GM10847 (cell line): ENCODE measurements around the gene TP53AIP1.

Experiments used
- POLR2A ChIP-seq: IDR thresholded peaks from 2 replicates; pipeline ENCODE4 v1.6.1; 2011; ENCODE audit not compliant: insufficient read length; ENCODE audit errors: extremely low read depth

TP53AIP1 gene

DNA sequence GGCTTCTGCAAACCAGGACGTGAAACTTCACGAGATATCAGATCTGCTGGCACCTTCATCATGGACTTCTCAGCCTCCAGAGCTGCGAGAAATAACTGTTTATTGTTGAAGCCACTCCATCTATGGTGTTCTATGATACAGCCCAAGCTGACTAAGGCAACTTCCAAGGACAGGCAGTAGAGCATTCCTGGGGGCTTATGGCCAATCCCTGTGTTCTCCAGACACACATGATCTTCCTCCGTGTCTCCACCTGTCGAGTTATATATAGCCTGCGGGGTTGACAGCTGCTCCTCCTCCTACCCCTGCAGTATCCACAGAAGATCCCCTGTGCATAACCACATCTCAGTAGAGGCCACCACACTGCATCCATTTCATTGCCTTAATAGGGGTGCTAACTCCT lies 11.0 kb downstream of the TP53AIP1 start:
- no peak for TF ChIP-seq POLR2A

DNA sequence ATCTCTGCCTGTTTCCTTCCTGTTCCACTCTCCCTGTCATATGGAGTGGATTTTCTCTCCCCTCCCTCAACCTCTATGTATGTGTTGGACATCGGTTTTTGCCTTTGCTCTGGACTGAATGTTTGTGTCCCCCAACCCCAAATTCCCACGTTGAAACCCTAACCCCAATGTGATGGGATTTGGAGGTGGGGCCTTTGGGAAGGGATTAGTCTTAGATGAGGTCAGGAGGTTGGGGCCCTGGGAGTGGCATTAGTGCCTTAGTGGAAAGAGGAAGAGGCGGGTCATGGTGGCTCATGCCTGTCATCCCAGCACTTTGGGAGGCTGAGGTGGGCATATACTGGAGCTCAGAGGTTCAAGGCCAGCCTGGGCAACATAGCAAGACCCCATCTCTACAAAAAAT lies 11.6 kb downstream of the TP53AIP1 start:
- no peak for TF ChIP-seq POLR2A

DNA sequence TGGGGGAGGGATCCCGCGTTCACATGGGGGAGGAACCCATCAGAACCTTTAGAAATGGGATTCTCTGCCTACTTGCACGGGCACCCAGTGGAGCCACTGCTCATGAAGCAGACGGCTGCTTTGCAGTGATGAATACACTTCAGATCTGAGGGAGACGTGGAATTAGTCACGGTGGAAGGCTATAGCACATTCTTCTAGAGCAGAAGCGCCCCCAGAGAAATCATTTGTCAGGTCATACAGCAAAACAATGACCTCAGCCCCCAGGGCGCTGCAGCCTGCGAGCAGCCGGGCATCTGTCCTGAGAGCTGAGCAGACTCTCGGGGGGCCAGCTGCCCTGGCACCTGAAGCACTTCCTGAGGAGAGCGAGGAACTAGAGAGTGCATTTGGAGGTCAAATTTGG lies 12.7 kb downstream of the TP53AIP1 start:
- TF ChIP-seq POLR2A, result no peak

DNA sequence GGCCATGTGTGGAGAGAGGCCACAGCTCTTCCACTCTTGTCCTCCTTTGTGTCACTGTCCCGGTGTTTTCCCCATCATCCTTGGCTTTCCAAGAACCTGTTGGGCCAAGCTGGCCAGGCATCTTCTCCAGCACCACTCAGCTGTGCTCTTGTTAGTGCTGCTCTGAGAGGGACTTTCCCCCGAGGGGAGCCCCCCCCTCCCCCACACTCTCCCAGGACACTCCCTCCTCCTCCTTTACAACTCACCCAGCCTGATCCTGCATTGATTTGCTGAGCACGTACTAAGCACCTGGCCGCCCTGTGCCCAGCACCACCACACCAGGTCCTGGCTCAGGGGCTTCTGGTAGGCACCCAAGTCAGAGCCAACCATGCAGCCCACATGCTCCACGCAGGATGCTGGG lies 13.2 kb downstream of the TP53AIP1 start:
- no peak for TF ChIP-seq POLR2A

DNA sequence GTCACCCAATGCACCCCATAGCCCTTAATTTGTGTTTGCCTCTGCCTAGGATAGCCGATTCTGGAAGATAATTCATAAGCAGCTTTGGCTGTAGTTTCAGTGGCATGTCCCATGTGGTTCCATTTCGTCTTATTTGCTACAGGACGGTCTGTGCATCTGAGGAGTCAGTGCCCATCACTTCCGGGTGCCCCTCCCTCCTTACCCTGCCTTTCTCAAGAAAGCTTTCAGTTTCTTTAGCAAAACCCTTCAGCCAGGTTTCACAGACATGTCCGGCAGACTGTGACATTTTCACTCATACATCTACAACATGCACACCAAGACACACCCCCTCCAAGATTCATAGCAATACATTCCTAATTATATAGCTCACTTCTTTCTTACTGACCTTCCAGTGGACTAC lies 14.3 kb downstream of the TP53AIP1 start:
- no peak for TF ChIP-seq POLR2A

DNA sequence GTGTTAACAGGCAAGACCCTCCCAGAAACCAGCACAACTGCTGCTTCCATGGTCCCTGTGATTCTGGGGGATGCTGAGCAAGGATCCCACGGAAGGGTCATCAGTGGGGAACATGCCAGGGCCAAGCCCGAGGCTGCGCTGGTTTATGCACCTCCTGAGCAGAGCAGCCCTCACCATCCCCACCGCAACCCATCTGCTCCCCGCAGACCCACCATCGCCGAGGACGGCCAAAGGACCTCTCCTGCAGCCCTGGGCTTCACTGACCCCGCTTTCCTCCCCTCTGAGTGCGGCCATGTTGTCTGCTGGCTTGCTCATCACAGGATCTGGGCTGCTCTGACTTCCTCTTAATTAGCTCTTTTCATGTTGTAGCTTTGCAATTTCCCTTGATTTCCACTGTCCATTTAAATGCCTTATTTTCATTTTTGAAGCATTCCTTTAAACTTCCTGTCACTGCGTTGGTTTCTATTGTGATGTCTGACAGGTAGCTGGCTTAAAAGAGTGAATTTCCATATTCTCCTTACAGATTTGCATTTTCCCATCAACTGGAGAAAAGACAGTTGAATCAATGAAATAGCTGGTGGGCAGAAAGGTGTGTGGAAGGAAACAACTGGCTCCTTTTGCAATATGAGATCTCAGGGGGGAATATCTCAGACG lies 14.9 kb downstream of the TP53AIP1 start:
- no peak for TF ChIP-seq POLR2A

DNA sequence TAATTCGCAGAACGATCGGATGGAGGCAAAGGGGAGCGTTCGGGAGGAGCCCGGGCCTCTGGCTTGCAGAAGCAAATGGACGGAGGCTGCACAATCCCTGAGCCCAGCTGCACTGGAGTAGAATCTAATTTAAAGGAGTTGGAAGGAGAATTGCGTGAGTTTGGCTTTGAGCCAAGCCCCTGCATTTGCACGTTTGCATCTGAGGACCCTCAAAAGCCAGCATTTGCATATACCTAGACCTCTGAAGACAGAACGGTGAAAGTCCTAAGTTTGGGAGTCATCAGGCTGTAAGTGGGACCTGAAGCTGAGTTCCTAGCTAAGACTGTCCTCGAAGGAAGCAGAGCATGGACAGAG lies 15.6 kb downstream of the TP53AIP1 start:
- TF ChIP-seq POLR2A, result no peak

DNA sequence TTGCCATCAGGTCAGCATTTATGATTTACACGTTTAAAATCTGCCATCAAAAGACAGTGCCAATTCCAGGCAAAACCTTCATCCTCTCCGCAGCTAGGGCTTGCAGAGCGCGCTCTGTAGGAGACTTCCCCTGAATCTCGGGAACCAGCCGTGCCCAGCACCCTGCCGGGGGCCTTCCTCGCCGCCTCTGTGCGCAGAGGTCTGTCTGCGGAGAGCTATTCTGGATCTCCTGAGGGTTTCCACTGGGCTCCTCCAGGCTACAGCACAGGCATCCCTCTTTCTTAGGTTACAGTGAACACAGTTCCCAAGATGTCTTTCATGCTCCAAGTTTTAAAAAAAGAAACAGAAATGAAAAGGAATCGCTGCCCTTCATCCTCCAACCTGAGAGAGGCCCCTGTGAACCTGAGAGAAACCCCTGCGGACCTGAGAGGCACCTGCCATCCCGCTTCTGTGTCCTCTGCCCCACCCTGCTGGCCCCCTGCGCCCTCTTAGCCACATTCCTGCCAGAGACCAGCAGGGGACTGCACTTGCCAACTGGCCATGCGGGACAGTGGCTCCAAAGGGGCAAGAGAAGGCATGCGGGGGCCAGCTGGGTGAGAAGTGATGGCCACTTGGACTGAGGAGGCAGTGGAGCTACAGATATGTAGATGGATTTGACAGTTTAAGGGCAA lies 16.1 kb downstream of the TP53AIP1 start:
- TF ChIP-seq POLR2A, result no peak

DNA sequence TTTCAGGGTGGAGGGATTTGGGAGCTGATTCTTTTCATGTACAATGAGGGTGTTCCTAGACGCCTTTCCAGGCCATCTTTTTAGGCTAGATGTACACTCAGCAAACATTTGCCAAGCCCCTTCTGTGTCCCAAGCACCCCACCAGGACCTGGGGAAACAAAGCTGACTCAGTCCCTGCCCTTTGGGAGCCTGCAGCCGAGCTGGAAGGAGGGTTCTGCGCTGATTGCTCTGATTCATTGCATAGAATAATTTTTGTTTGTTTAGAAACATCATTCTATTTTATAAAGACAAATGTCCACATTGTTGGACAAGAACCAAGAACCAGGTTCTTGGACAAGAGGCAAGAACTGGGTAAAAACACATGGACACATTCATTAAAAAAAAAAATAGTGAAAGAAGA lies 16.7 kb downstream of the TP53AIP1 start:
- no peak for TF ChIP-seq POLR2A

DNA sequence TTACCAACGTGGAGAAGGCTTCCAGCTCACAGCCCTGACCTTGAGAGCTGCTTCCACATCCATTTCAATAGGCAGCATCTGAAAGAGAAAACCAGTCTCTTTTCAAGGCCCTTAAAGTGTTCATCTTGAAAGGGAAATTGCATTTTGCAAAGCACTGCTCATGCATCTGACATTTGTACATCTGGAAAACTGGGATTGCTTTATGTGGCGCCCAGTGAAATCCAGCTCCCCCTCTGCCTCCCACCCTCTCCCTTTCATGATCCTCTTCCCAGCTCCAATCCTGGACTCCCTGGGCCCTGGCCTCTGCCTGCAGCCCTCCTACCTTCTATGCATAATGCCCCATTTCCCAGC lies 17.4 kb downstream of the TP53AIP1 start:
- TF ChIP-seq POLR2A, result no peak

DNA sequence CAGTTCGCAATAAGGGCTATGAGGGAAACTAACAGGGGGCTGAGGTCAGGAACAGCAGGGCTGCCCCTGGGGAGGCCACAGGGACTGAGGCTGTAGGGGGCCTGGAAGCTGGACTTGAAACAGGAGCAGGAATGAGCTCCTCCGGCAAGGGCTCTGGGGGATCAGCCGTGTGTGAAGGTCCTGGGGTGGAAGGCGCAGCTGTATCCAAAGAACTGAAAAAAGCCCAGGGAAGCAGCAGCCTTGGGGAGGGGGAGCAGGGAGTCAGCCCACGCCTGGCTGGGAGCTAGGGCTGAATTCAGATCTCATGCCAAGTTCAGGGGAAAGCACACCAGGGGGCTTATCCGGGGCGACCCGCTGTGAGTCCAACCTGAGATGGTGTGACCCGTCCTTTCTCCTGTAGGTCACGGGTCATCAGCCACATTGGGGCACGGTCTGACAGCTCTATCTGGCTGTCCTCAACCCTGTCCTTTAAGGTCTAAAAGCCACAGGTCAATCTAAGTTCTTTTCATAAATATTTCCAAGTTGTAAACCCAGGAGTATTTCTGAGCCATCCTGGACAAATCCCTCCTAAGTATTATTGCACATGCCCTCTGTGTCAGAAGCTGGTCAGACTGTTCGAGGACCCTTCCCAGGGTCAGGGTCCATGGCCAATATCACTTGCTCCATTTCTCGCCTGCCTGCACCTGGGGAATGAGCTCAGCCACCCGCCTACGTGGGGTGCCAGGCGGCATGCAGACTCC lies 18.0 kb downstream of the TP53AIP1 start:
- TF ChIP-seq POLR2A, result no peak

DNA sequence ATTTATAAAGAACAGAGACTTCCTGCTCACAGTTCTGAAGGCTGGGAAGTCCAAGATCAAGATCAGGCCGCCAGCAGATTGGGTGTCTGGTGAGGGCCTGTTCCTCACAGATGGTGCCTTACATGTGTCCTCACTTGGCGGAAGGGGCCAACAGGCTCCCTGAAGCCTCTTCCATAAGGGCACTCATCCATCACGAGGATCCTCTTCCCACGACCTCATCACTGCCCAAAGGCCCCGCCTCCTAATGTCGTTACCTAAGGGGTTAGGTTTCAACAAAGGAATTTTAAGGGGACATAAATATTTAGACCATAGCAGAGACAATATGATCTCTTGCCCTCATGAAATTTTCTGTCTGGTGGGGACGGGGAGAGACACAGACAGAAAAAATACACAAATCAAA lies 18.6 kb downstream of the TP53AIP1 start:
- no peak for TF ChIP-seq POLR2A

DNA sequence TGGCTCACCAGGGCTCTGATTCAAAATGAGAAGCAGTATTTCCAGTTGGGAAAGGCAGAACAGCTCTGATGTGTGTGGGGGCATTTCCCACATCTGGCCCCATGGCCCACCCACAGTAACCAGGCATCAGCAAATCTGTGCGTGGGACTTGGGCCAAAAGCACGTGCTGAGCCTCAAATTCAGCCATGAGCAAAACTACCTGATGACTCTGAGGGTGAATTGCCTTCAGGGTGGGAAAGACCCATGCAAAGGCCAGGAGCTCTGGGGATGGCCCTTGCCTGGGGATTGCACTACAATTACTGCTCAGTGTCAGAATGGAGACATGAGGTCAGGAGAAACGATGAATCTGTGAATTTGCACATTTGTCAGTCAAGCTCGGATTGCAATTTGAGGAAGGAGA lies 20.9 kb downstream of the TP53AIP1 start:
- no peak for TF ChIP-seq POLR2A

DNA sequence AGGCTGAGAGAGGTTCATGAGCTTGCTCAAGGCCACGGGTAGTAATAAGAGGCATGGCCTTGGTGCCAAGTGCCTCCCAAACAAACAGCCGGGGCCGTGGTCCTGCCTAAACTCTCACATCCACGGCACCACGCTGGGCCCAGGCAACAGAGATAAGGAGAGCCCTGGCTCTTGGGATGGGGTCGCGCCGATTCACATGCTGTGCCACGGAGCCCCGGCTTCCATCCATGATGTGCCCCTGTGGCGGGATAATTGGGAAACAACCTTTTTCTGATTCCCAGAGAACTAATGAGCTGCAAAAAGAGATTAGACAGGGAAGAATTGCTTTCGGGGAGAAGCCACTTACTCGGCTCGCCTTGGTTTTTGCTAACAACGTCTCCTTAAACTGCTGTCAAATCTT lies 22.0 kb downstream of the TP53AIP1 start:
- no peak for TF ChIP-seq POLR2A

DNA sequence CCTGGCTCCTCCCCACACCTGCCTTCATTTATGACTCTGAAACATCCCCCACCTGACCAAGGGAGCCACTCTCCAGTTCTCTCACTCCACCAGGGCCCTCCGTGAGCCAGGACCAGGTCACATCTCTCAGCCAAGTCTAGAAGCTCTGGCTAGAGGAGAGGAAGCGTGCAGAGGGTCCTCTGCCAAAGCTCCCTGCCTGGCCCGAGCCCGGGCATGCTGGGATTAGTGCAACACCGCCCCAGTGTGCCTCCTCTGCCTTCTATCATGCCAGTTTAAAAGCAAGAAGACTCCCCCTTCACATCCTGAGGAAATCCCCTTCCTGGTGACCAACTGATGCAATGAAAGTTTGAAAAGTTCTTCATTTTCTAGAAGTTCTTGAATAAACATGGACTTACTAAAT lies 23.5 kb downstream of the TP53AIP1 start:
- no peak for TF ChIP-seq POLR2A

DNA sequence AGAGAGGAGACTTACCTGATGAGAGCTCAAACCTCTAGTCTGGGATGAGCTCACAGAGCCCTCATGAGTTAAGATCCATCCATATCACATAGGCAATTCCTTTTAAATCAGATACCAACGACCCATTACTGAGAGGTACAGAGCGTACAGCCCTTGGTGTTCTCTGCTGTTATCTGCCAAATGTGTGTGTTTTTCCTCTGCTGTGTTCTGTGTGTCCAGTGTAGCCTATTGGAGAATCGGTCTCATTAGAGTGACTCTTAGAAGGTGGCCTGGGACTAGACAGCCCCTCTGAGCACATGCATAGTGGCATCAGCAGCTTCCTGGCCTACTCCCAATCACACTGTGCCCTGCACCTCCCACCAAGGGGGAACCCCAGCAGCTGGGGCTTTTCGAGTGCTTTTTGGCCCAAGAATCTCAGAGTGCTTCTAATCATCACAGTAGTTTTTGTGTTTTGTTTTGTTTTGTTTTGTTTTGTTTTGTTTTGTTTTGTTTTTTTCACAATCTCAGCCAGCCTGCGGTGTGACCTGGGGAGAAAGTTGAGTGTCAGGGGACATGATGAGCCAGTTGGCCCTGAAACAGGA lies 25.4 kb downstream of the TP53AIP1 start:
- TF ChIP-seq POLR2A, result no peak

DNA sequence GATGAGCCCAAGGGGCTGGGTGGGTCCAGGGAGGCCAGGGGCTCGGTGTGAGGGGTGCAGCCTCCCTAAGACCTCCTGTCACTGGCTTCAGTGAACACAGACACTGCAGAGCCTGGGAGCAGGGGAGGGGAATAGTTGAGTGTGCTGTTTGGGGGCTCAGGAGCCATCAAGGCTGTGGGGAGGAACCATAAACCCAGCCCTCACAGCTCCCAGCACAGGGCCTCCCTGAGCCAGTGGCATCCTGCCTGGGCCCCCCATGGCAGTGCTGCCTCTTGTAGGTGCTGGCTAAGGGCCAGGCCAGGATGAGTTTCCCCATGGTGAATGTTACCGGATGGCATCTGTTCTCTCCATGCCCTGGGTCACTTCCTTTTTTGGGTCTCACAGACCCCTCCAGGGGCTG lies 26.0 kb downstream of the TP53AIP1 start:
- no peak for TF ChIP-seq POLR2A

DNA sequence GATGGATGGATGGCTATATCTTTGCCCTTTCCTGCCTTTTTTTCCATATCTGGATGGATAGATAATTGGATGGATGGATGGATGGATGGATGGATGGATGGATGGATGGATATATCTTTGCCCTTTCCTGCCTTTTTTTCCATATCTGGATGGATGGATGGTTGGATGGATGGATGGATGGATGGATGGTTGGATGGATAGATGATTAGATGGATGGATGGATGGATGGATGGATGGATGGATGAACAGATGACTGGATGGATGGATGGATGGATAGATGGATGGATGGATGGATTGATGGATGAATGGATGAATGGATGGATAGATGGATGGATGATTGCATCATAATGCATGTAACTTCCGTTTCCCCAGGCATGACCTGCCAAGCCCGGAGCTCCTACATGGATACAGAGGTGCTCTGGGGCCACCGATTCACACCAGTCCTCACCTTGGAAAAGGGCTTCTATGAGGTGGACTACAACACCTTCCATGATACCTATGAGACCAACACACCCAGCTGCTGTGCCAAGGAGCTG lies 26.6 kb downstream of the TP53AIP1 start:
- TF ChIP-seq POLR2A, result no peak
